GF-D8 (cell line): ENCODE results near the gene IHH.

Source experiments
- DNase-seq: peaks from one replicate; lab custom pipeline; 2025; lab: John Stamatoyannopoulos, UW

IHH gene

GRCh38 chr2:219041252-219041651 is 19.5 kb downstream of the IHH start, which contains the start of gene CFAP65:
Gene CFAP65 (minus strand): TSS chr2:219041516. CDS start chr2:219039048, 2,468 bp downstream.
- no peak for DNase-seq

- no peak for DNase-seq
These were observed 22.1 kb downstream of the IHH start for GRCh38 chr2:219038600-219038999.

- no peak for DNase-seq
These were observed 22.8 kb downstream of the IHH start for GRCh38 chr2:219037783-219038499.

GRCh38 chr2:219035942-219036341 is 24.8 kb downstream of the IHH start:
- DNase-seq: no peak

- no peak for DNase-seq
These were observed 25.9 kb downstream of the IHH start for GRCh38 chr2:219034823-219035222.

GRCh38 chr2:219032051-219032745 is 28.5 kb downstream of the IHH start:
- DNase-seq: no peak

- no peak for DNase-seq
These were observed 29.5 kb downstream of the IHH start for GRCh38 chr2:219031005-219031738.

- DNase-seq: no peak
These were observed 30.4 kb downstream of the IHH start for GRCh38 chr2:219030177-219030940.

GRCh38 chr2:219029829-219030165 is 30.9 kb downstream of the IHH start:
- DNase-seq: no peak

GRCh38 chr2:219028996-219029828 is 31.5 kb downstream of the IHH start:
- DNase-seq: no peak

- no peak for DNase-seq
These were observed 32.6 kb downstream of the IHH start for GRCh38 chr2:219028141-219028540.

GRCh38 chr2:219027511-219028055 is 33.1 kb downstream of the IHH start:
- no peak for DNase-seq

GRCh38 chr2:219026946-219027345 is 33.8 kb downstream of the IHH start:
- DNase-seq: no peak

- DNase-seq: no peak
These were observed 34.8 kb downstream of the IHH start for GRCh38 chr2:219025637-219026585.

- no peak for DNase-seq
These were observed 36.7 kb downstream of the IHH start for GRCh38 chr2:219024059-219024458.

- DNase-seq: no peak
These were observed 37.6 kb downstream of the IHH start for GRCh38 chr2:219023045-219023605.

- no peak for DNase-seq
These were observed 38.1 kb downstream of the IHH start for GRCh38 chr2:219022616-219023015.

- DNase-seq: no peak
These were observed 38.7 kb downstream of the IHH start for GRCh38 chr2:219022041-219022440.

GRCh38 chr2:219021591-219021990 is 39.1 kb downstream of the IHH start:
- DNase-seq: no peak
